Ureter (tissue), 1 donor: ENCODE results near the gene PRAMEF10. TPM values are rescaled to one million over a fixed set of nuclear protein-coding genes. Genes with fewer than 3 reads are reported as not detected.
"Not testable (repeated sequence)": the region's sequence is repeated elsewhere in the genome, so short reads cannot be mapped to it uniquely, and the experiment has no call there.

Experiments used
- DNase-seq: peaks from one replicate; pipeline ENCODE4 v3.0.0-alpha.2; 2020; ENCODE audit warnings: low spot score
- total RNA-seq: library from RNA; stranded (reverse); gene quantifications from one replicate; pipeline ENCODE4 v1.2.4, GENCODE V29; 2023
- donor health status: DM: yes; HTN: yes; CAD: no.

Gene PRAMEF10
- total RNA-seq = not detected

GRCh38 chr1:12898170-12898569 lies at the start of gene PRAMEF10:
PRAMEF10 (minus strand) TSS chr1:12898270; CDS start chr1:12895847, 2,423 bp downstream.
- not testable (repeated sequence) for DNase-seq

DNA sequence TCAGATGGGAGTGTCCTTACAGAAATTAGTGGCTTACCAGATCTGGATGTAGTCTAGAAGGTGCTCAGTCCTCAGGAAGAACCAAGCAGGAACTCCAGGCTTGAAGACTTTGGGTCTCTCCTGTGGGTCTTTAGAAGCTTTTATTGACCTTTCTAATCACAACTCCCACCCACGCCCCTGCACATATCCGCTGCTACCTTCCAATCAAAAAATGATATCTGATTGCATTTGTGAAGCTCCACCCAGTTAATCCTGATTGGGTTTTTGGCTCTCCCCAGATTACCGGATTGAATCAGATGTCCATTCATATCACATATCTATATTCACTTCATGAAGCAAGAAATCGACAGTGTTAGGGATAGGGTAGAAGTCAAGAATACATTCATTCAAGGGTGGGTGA lies 49.4 kb upstream of the PRAMEF10 start, which contains the start of gene PRAMEF6:
PRAMEF6 (minus strand) TSS at position 101 of the 400 bp plus-strand sequence. CDS start 5,062 bp downstream, outside the sequence.
- not testable (repeated sequence) for DNase-seq

DNA sequence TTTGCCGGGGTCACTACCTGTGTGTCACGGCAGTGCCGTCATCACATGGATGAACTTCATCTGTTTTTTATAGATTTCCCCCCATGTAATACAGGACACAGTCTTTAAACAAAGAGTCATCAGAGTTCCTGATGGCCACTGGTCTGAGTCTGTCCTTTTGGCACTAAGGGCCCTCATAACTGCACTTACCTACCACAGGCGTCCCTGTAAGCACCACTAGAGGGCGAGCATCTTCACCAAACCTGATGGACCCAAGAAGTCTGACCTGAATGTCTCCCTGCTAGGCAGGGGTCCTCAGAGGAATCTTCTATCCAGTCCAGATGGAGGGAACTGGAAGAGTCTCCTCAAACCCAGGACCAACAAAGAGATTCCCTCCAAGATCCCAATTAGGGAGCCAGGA lies 26.3 kb upstream of the PRAMEF10 start:
- not testable (repeated sequence) for DNase-seq

DNA sequence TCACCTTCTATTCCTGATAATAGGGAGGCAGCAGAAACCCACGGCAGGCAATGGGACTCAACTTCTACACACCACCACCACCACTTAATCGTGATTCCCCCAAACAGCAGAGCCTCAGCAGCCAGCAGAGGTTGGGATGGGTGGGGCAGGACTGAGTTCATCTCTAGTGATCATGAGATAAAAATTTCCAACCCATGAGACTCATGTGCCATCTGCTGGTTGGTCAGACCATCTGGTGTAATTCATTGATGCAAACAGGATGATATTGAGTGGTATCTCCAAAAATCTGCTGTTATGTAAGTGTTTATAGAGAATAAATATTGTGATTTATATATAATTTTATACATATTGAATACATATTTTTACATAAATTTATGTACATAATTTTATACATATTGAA lies 23.7 kb upstream of the PRAMEF10 start:
- not testable (repeated sequence) for DNase-seq

- DNase-seq = not testable (repeated sequence)
Observed at GRCh38 chr1:12916310-12916709, 18.2 kb upstream of the PRAMEF10 start, which contains the start of gene PRAMEF7. PRAMEF7 (plus strand) TSS chr1:12916610; CDS start chr1:12917693, 1,083 bp downstream.

DNA sequence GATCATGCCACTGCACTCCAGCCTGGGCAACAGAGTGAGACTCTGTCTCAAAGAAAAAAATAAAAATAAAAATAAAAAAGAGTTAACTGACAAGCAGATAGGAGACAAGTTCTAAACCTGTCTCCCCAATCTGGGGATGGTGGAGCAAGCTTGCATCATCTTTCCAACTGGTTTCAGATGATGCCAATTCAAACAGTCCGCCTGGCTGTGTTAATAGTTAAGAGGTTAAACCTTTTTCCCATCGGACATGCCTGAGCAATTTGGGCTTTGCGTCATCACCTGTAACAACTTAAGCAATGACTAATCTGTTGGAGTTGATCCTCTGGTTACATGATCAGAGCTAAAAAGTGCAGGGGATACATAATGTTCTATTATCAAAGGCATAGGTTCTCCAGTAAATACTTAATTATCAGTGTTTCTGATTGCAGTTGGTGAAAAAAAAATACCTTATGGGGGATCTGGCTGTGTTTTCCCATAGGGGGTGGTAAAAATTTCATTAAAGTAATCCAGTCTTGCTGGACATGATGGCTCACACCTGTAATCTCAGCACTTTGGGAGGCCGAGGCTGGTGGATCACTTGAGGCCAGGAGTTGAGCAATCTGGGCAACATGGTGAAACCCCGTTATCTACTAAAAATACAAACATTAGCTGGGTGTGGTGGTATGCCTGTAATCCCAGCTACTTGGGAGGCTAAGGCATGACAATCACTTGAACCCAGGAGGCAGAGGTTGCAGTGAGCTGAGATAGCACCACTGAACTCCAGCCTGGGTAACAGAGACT lies 5.9 kb upstream of the PRAMEF10 start:
- DNase-seq = not testable (repeated sequence)

DNA sequence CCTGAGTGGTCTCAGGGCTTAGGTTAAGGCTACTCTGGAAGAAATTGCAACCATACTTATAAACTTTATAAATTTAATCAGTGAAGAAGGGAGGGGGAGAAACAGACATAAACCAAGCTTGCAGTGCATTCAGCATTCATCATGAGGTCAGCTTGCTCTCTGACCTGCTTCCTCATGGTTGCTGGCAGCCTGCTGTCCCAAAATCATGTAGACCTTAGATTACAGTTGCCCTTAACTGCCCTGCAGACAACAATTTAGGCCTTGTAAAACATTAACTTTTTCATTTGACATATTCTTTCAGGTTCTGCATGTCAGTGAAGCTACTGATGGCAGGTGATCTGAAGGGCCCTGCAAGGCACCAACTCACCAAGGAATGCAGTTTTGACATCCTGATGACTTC lies 1.1 kb upstream of the PRAMEF10 start:
- not testable (repeated sequence) for DNase-seq

GRCh38 chr1:12886101-12886500 lies 12.0 kb downstream of the PRAMEF10 start, which contains the start of gene PRAMEF4:
PRAMEF4 (minus strand) TSS chr1:12886201; CDS start chr1:12883394, 2,807 bp downstream.
- not testable (repeated sequence) for DNase-seq

- DNase-seq = not testable (repeated sequence)
Observed at GRCh38 chr1:12878453-12878852, 19.6 kb downstream of the PRAMEF10 start.

DNA sequence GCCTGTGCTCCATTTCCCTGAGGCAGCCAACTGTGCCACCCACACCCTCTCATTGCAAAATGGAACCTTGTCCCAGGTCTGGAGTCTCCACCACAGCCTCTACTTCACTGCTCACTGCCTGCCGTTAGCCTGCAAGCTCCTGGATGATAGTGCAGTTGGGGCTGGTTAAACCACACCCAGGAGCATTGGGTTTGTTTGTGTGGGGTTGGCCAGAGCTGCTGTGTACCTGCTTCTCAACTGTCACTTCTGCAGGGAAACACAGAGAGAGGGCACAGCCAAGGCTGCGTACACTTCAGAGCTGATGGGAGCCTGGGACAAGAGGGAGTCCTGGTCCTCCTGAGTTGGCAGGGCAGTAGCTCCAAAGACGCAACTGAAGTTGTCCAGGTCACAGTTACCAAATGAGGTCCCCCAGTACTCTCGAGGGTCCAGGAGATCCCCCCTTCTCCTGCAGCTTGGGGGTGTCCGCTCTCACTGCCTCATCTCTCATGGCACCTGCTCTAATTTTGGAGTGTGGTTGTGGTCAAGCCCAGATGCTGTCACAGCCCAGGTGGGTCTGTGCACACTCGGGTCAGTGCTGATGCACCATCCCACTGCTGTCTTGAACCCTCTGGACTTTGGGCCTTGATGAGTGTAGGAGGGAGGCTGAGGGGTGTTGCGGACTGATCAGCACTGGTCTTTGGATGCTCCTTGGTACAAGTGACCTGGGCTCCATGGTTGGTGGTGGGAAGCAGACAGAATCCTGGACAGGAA lies 34.8 kb downstream of the PRAMEF10 start:
- not testable (repeated sequence) for DNase-seq

DNA sequence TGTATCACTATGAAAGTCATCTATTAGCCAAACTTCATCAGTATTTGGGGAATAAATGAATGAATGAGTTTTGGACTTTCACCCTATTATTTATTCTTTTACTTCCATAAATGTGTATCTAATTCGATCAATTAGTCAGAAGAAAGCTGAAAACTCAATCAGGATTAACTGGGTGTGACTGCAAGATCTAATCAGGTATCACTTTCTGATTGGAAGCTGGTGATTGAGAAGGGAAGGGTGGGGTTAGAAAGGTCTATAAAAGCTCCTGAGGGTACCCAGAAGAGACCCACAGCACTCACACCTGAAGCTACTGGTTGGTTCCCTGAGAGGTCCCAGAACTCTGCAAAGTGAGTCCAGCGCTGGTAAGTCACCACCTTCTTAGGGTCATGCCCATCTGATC lies 41.3 kb downstream of the PRAMEF10 start, which contains the start of gene PRAMEF2:
PRAMEF2 (plus strand) TSS at position 301 of the 400 bp plus-strand sequence. CDS start 1,924 bp downstream, outside the sequence.
- DNase-seq = not testable (repeated sequence)

DNA sequence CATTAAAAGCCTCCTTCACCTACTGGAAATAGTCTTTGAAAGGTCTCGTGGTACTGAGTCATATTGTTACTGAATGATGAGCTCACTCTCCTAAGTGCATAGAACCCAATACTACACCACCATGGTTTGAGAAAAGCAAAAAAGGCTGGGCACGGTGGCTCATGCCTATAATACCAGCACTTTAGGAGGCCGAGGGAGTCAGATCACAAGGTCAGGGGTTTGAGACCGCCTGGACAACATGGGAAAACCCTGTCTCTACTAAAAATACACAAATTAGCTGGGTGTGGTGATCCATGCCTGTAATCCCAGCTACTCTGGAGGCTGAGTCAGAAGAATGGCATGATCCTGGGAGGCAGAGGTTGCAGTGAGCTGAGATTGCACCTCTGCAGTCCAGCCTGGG lies 46.3 kb downstream of the PRAMEF10 start:
- DNase-seq = no peak

DNA sequence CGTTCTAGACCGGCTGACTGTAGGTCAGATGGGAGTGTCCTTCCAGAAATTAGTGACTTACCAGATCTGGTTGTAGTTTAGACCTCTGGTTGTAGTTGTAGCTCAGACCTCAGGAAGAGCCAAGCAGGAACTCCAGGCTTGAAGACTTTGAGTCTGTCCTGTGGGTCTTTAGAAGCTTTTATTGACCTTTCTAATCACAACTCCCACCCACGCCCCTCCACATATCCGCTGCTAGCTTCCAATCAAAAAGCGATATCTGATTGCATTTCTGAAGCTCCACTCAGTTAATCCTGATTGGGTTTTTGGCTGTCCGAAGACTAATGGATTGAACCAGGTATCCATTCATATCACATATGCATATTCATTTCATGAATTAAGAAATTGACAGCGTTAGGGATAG lies 49.5 kb downstream of the PRAMEF10 start, which contains the start of gene HNRNPCL1:
HNRNPCL1 (minus strand) TSS at position 101 of the 400 bp plus-strand sequence. CDS start 431 bp downstream, outside the sequence.
- not testable (repeated sequence) for DNase-seq

Other genes starting within 250 kb of the PRAMEF10 start
- not detected for gene AADACL3, start 182.2 kb downstream of the PRAMEF10 start, total RNA-seq
- gene CFAP107, start 152.1 kb downstream of the PRAMEF10 start, total RNA-seq = not detected
- gene PRAMEF12, start 124.5 kb downstream of the PRAMEF10 start, total RNA-seq = not detected
- not detected for gene PRAMEF1, start 106.9 kb downstream of the PRAMEF10 start, total RNA-seq
- not detected for gene PRAMEF11, start 66.9 kb downstream of the PRAMEF10 start, total RNA-seq
- not detected for gene HNRNPCL1, start 49.5 kb downstream of the PRAMEF10 start, total RNA-seq
- not detected for gene PRAMEF2, start 41.2 kb downstream of the PRAMEF10 start, total RNA-seq
- not detected for gene PRAMEF4, start 12.1 kb downstream of the PRAMEF10 start, total RNA-seq
- gene PRAMEF7, start 18.3 kb upstream of the PRAMEF10 start, total RNA-seq = not detected
- gene PRAMEF6, start 49.3 kb upstream of the PRAMEF10 start, total RNA-seq = not detected
- not detected for gene PRAMEF27, start 158.3 kb upstream of the PRAMEF10 start, total RNA-seq
- not detected for gene HNRNPCL3, start 162.5 kb upstream of the PRAMEF10 start, total RNA-seq
- gene PRAMEF25, start 172.5 kb upstream of the PRAMEF10 start, total RNA-seq = not detected
- gene HNRNPCL2, start 218.6 kb upstream of the PRAMEF10 start, total RNA-seq = not detected